Liver (tissue), 9 donors: Measurements from ENCODE around the gene AMACR. TPM values are rescaled to one million over a fixed set of nuclear protein-coding genes. Genes with fewer than 3 reads are reported as not detected.

Experiments used
- DNase-seq: peaks from one replicate; pipeline ENCODE4 v3.0.0-alpha.2; 2017; ENCODE audit warnings: low spot score
- H3K27ac ChIP-seq, 2 donors: one replicate each; pipeline ENCODE4 v1.7.0; 2013; ENCODE audit warnings: inconsistent platforms in 2 of 2, low read length in 2 of 2, control low read depth in 1 of 2, low read depth in 1 of 2, mild to moderate bottlenecking in 1 of 2
- H3K27me3 ChIP-seq, 4 donors: one replicate each; pipeline versions ENCODE4 v1.6.1 to v1.7.0; 2013; ENCODE audit warnings: low read length in 3 of 4, inconsistent platforms in 1 of 4, mild to moderate bottlenecking in 1 of 4, moderate library complexity in 1 of 4; ENCODE audit not compliant: control insufficient read depth in 4 of 4, insufficient read depth in 4 of 4
- H3K36me3 ChIP-seq, 4 donors: one replicate each; pipeline versions ENCODE4 v1.6.1 to v1.7.0; 2013; ENCODE audit warnings: low read length in 3 of 4, mild to moderate bottlenecking in 3 of 4, low read depth in 1 of 4, moderate library complexity in 1 of 4; ENCODE audit not compliant: control insufficient read depth in 4 of 4, insufficient read depth in 3 of 4
- H3K4me1 ChIP-seq, 4 donors: one replicate each; pipeline versions ENCODE4 v1.6.1 to v1.7.0; 2013; ENCODE audit warnings: low read length in 3 of 4, mild to moderate bottlenecking in 3 of 4, moderate library complexity in 1 of 4; ENCODE audit not compliant: control insufficient read depth in 4 of 4, insufficient read depth in 4 of 4
- H3K4me3 ChIP-seq, 3 donors: one replicate each; pipeline versions ENCODE4 v1.6.1 to v1.7.0; 2013; ENCODE audit warnings: low read length in 3 of 3, control low read depth in 1 of 3, low read depth in 1 of 3, mild to moderate bottlenecking in 1 of 3
- H3K9ac ChIP-seq, 2 donors: one replicate each; pipeline ENCODE4 v1.7.0; 2013; ENCODE audit warnings: low read length in 2 of 2, mild to moderate bottlenecking in 2 of 2, moderate library complexity in 2 of 2, control low read depth in 1 of 2, low read depth in 1 of 2
- H3K9me3 ChIP-seq, 4 donors: one replicate each; pipeline versions ENCODE4 v1.6.1 to v1.7.0; 2013; ENCODE audit warnings: low read length in 3 of 4; ENCODE audit not compliant: control insufficient read depth in 4 of 4
- EGR1 ChIP-seq, 2 donors: IDR thresholded peaks; 2 replicates each; pipeline ENCODE4 v1.6.1; 2016 to 2018; ENCODE audit warnings: antibody characterized with exemption in 2 of 2, low read depth in 2 of 2
- FOXA1 ChIP-seq: IDR thresholded peaks from 2 replicates; pipeline ENCODE4 v1.6.1; 2016; ENCODE audit warnings: antibody characterized with exemption
- FOXA2 ChIP-seq: IDR thresholded peaks from 2 replicates; pipeline ENCODE4 v1.6.1; 2016; ENCODE audit warnings: antibody characterized with exemption
- GABPA ChIP-seq, 2 donors: IDR thresholded peaks in 1 of 2; conservative IDR thresholded peaks in 1 of 2; 2 replicates each; pipeline ENCODE4 v1.6.1; 2016; ENCODE audit warnings: antibody characterized with exemption in 2 of 2, mild to moderate bottlenecking in 1 of 2, moderate library complexity in 1 of 2
- HNF4A ChIP-seq, 2 donors: conservative IDR thresholded peaks; 2 replicates each; pipeline ENCODE4 v1.6.1; 2016; ENCODE audit warnings: antibody characterized with exemption in 2 of 2, mild to moderate bottlenecking in 2 of 2
- JUND ChIP-seq, 2 donors: IDR thresholded peaks; 2 replicates each; pipeline ENCODE4 v1.6.1; 2016; ENCODE audit warnings: antibody characterized with exemption in 2 of 2
- NR2F2 ChIP-seq: IDR thresholded peaks from 2 replicates; pipeline ENCODE4 v1.6.1; 2016; ENCODE audit warnings: antibody characterized with exemption
- RAD21 ChIP-seq, 2 donors: IDR thresholded peaks; 2 replicates each; pipeline ENCODE4 v1.6.1; 2016; ENCODE audit warnings: antibody characterized with exemption in 2 of 2, mild to moderate bottlenecking in 2 of 2
- REST ChIP-seq: IDR thresholded peaks from 2 replicates; pipeline ENCODE4 v1.6.1; 2016; ENCODE audit warnings: antibody characterized with exemption, mild to moderate bottlenecking
- RXRA ChIP-seq, 2 donors: IDR thresholded peaks; 2 replicates each; pipeline ENCODE4 v1.6.1; 2017 to 2018; ENCODE audit warnings: antibody characterized with exemption in 2 of 2, mild to moderate bottlenecking in 1 of 2
- SP1 ChIP-seq: IDR thresholded peaks from 2 replicates; pipeline ENCODE4 v1.6.1; 2018; ENCODE audit warnings: antibody characterized with exemption, mild to moderate bottlenecking
- TAF1 ChIP-seq: conservative IDR thresholded peaks from 2 replicates; pipeline ENCODE4 v1.6.1; 2016; ENCODE audit warnings: antibody characterized with exemption, mild to moderate bottlenecking
- YY1 ChIP-seq: IDR thresholded peaks from 2 replicates; pipeline ENCODE4 v1.6.1; 2016; ENCODE audit warnings: antibody characterized with exemption, mild to moderate bottlenecking
- ZBTB33 ChIP-seq: IDR thresholded peaks from 2 replicates; pipeline ENCODE4 v1.6.1; 2016; ENCODE audit warnings: antibody characterized with exemption
- WGBS: extraction: QIAGEN DNeasy Blood & Tissue Kit; methylation state at CpG from one replicate; pipeline ENCODE4 v1.1.7; 2013; 5-methylcytosine and 5-hydroxymethylcytosine counted together
- polyA plus RNA-seq, 2 donors: library from polyadenylated mRNA; stranded (reverse) in 1 of 2; unstranded in 1 of 2; fragments of 200-250 nt in 1 of 2; fragments of >200 nt in 1 of 2; fragmentation: Nextera tagmentation in 1 of 2; extraction: Ambion mirVana in 1 of 2; gene quantifications; one replicate each; pipeline versions ENCODE4 v1.2.1 to v1.2.3, GENCODE V29; 2013 to 2015
- total RNA-seq, 2 donors: library from RNA; depleted of rRNA; stranded (reverse); fragments of >200 nt; gene quantifications; one replicate each; pipeline ENCODE4 v1.2.3, GENCODE V29; 2014
- TF ChIP-seq, protein P1 (sequence below): fragments of 150-350 bp; IDR thresholded peaks from 2 replicates; pipeline ENCODE4 v1.5.1; 2017; ENCODE audit warnings: improper control_type of control experiment, low read depth, low read length; ENCODE audit not compliant: missing input control
- TF ChIP-seq, protein P2 (sequence below): IDR thresholded peaks from 2 replicates; pipeline ENCODE4 v1.6.1; 2016; ENCODE audit warnings: antibody characterized with exemption
- TF ChIP-seq, protein P3 (sequence below): IDR thresholded peaks from 2 replicates; pipeline ENCODE4 v1.6.1; 2016; ENCODE audit warnings: antibody characterized with exemption
- donor health status: healthy.
- donor health status: healthy.
- donor health status: healthy.
- donor health status: healthy.
- donor health status: healthy.

Gene AMACR
- total and polyA plus RNA-seq, 4 donors, result 15.6 to 48.5 (median 31.7) TPM

DNA sequence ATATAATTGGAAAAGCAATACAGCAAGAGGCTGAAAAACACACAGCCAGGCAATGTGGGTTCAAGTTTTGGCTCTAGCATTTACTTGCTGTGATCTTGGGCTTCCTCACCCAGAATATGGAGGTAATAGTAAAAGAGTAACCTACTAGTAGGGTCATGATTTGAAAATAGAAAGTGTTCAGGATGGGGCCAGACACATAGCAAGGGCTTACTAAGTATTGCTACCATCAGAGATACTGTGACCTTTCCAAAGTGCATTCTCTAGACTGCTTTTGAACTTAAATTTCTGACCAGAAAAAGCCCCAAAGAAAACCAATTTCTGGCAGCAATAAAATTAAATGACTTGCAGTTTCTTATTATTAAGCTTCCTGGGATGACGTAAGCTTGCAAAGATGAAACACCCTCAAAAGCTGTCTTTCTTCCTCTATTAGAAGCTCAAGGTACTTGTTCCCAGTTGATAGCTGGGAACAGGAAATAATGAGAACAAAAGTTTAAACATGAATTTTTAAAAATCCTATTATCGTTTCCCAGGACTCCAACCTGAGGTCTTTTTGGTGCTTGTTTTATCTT, 43.6 kb downstream of the AMACR start:
- H3K27ac ChIP-seq, result no peak overlapping the region
- no peak overlapping the region for H3K9ac ChIP-seq
- 78% methylated on average over 2 of the region's 2 CpGs for WGBS
- TF ChIP-seq SP1, result no peak
- no peak for TF ChIP-seq YY1
- no peak for TF ChIP-seq FOXA1
- no peak for TF ChIP-seq HNF4A (conservative IDR thresholded peaks at IDR 0.05)
- TF ChIP-seq, protein P1, sequence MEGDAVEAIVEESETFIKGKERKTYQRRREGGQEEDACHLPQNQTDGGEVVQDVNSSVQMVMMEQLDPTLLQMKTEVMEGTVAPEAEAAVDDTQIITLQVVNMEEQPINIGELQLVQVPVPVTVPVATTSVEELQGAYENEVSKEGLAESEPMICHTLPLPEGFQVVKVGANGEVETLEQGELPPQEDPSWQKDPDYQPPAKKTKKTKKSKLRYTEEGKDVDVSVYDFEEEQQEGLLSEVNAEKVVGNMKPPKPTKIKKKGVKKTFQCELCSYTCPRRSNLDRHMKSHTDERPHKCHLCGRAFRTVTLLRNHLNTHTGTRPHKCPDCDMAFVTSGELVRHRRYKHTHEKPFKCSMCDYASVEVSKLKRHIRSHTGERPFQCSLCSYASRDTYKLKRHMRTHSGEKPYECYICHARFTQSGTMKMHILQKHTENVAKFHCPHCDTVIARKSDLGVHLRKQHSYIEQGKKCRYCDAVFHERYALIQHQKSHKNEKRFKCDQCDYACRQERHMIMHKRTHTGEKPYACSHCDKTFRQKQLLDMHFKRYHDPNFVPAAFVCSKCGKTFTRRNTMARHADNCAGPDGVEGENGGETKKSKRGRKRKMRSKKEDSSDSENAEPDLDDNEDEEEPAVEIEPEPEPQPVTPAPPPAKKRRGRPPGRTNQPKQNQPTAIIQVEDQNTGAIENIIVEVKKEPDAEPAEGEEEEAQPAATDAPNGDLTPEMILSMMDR, result no peak
- TF ChIP-seq, protein P2, sequence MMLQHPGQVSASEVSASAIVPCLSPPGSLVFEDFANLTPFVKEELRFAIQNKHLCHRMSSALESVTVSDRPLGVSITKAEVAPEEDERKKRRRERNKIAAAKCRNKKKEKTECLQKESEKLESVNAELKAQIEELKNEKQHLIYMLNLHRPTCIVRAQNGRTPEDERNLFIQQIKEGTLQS, result no peak
- TF ChIP-seq TAF1, result no peak
- no peak for TF ChIP-seq NR2F2
- no peak for TF ChIP-seq REST
- TF ChIP-seq FOXA2, result no peak
- TF ChIP-seq RAD21 (IDR thresholded peaks at IDR 0.05), result no peak
- no peak for TF ChIP-seq EGR1 (IDR thresholded peaks at IDR 0.05; ENCODE audit: low read depth in 2 of 2)
- no peak overlapping the region for H3K4me3 ChIP-seq
- H3K4me1 ChIP-seq, result no peaks in the 10 kb centered on the region
- H3K27me3 ChIP-seq, result no peaks in the 10 kb centered on the region
- no peaks in the 10 kb centered on the region for H3K9me3 ChIP-seq
- DNase-seq, result no peak
- no peaks in the 10 kb centered on the region for H3K36me3 ChIP-seq

DNA sequence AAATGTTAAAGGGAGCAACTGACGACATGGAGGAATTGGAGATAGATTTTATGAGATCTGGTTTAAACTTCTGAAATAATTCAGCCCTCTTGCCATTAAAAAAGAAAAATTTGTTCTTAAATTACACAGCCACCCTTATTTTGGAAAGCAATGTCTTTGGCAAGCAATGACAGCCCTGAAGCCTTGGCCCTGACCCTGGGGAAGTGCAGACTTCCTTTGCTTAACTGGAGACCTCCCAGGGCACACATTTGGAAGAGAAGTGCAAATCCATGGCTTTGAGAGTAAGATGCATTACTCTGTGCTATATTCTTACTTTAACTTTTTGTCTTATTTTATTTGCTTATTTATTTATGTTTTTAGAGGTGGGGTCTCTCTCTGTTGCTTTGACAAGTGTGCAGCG, 49.7 kb downstream of the AMACR start:
- TF ChIP-seq, protein P3, sequence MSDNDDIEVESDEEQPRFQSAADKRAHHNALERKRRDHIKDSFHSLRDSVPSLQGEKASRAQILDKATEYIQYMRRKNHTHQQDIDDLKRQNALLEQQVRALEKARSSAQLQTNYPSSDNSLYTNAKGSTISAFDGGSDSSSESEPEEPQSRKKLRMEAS, result no peak
- TF ChIP-seq REST (no peak), GABPA (IDR thresholded peaks at IDR 0.05 in 1 of 2, conservative IDR thresholded peaks at IDR 0.05 in 1 of 2) (no peak), RXRA (IDR thresholded peaks at IDR 0.05) (no peak), SP1 (no peak), YY1 (no peak), JUND (IDR thresholded peaks at IDR 0.05) (no peak), ZBTB33 (no peak), FOXA2 (no peak)
- TF ChIP-seq, protein P1, result no peak
- TF ChIP-seq, protein P2, result no peak
- Histone ChIP-seq H3K27me3 (no peaks in the 10 kb centered on the region), H3K9ac (no peak overlapping the region), H3K9me3 (peaks cover 0 to 4% (median under 1%) of the 10 kb centered on the region in 4 donors), H3K4me1 (no peaks in the 10 kb centered on the region), H3K27ac (no peak overlapping the region), H3K36me3 (no peaks in the 10 kb centered on the region), H3K4me3 (no peak overlapping the region)
- 83% methylated on average over 2 of the region's 2 CpGs for WGBS
- DNase-seq, result no peak
